OCI-LY1 (cell line): ENCODE data around the gene SLC24A3.

Experiments
- EZH2 ChIP-seq: fragments of 200-600 bp; sonication (generic), shearing (Covaris generic); IDR thresholded peaks from 2 replicates; pipeline ENCODE4 v1.8.0; 2017; ENCODE audit warnings: borderline replicate concordance, mixed run types, mild to moderate bottlenecking, antibody characterized with exemption, low read length, moderate library complexity, mixed read lengths
- TF ChIP-seq, protein P1 (sequence below): fragments of 200-600 bp; sonication (generic), shearing (Covaris generic); IDR thresholded peaks from 2 replicates; pipeline ENCODE4 v1.5.1; 2017; ENCODE audit warnings: mild to moderate bottlenecking, antibody characterized with exemption, low read length, moderate library complexity, mixed read lengths

DNA sequence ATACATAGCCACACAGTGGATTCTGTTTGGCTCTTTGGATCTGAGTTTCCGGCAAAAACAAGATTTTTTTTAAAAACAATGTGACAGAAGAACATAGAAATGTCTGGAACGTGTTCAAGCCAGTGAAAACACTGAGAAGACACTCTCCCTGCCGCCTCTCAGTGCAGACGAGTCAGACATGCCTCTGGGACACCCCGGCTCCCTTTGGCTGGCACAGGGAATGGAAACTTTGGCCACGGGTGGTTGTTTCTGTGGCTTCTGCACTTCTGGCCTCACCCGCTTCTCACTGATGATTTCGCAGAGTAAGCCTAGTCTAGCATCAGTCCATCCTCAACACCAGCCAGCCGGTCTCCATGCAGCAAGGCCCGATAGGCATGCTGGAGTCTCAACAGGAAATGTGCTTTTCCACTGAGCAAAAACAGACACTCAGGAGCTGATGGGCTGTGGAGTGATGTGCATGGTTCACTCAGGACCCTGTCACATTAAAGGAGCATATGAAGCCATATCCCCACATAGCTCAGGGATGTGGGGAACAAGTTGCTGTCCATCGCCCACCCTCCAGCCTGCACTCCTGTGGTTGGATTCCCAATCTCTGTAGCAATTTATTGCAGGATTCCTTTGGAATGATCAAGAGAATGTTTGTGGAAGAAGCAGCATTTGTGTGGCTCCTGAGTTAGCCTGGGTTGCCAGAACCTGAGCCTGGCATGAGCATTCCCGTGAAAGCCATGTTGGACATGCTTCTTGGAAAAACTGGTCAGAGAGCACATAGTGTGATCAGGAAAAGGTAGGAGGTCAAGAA is 283.7 kb downstream of the SLC24A3 start:
- TF ChIP-seq, protein P1, sequence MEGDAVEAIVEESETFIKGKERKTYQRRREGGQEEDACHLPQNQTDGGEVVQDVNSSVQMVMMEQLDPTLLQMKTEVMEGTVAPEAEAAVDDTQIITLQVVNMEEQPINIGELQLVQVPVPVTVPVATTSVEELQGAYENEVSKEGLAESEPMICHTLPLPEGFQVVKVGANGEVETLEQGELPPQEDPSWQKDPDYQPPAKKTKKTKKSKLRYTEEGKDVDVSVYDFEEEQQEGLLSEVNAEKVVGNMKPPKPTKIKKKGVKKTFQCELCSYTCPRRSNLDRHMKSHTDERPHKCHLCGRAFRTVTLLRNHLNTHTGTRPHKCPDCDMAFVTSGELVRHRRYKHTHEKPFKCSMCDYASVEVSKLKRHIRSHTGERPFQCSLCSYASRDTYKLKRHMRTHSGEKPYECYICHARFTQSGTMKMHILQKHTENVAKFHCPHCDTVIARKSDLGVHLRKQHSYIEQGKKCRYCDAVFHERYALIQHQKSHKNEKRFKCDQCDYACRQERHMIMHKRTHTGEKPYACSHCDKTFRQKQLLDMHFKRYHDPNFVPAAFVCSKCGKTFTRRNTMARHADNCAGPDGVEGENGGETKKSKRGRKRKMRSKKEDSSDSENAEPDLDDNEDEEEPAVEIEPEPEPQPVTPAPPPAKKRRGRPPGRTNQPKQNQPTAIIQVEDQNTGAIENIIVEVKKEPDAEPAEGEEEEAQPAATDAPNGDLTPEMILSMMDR = no peak
- TF ChIP-seq EZH2 = no peak
